HG03064 (cell line): ENCODE measurements around the gene ZNF430.
A peak's percentile ranks its signal among the peaks of the same experiment; 100 is the strongest.
"Not testable (repeated sequence)": the region's sequence is repeated elsewhere in the genome, so short reads cannot be mapped to it uniquely, and the experiment has no call there.

Experiments
- ATAC-seq: cut with Tn5 transposase; IDR thresholded peaks from one replicate; pipeline ENCODE4 v1.9.1; 2021; ENCODE audit warnings: low read depth; ENCODE audit not compliant: unreplicated experiment

The ZNF430 gene

GRCh38 chr19:21020298-21021227 lies at the start of gene ZNF430:
Gene ZNF430, plus strand, starts transcription at chr19:21020657. Its CDS starts 144 bp downstream, at chr19:21020801.
- peak; percentile 91 for ATAC-seq

- ATAC-seq = not testable (repeated sequence)
These were observed 27.7 kb upstream of the ZNF430 start for GRCh38 chr19:20992788-20993187.

- ATAC-seq = peak; percentile 81
These were observed 20.6 kb upstream of the ZNF430 start for GRCh38 chr19:20999731-21000352.

- not testable (repeated sequence) for ATAC-seq
These were observed 781 bp downstream of the ZNF430 start for GRCh38 chr19:21021238-21021637.

- no peak for ATAC-seq
These were observed 2.5 kb downstream of the ZNF430 start for GRCh38 chr19:21022996-21023395.

- ATAC-seq = no peak
These were observed 3.4 kb downstream of the ZNF430 start for GRCh38 chr19:21023901-21024300.

GRCh38 chr19:21028969-21029268 lies 8.5 kb downstream of the ZNF430 start:
- ATAC-seq = no peak

- no peak for ATAC-seq
These were observed 24.6 kb downstream of the ZNF430 start for GRCh38 chr19:21045028-21045427.

- no peak for ATAC-seq
These were observed 26.0 kb downstream of the ZNF430 start for GRCh38 chr19:21046489-21046888.

GRCh38 chr19:21047716-21048115 lies 27.3 kb downstream of the ZNF430 start:
- no peak for ATAC-seq

- no peak for ATAC-seq
These were observed 32.4 kb downstream of the ZNF430 start for GRCh38 chr19:21052902-21053301.

GRCh38 chr19:21065336-21065735 lies 44.9 kb downstream of the ZNF430 start:
- ATAC-seq = no peak

- peak; percentile 96 for ATAC-seq
These were observed 61.8 kb downstream of the ZNF430 start, which contains the start of gene ZNF714 for GRCh38 chr19:21082011-21082975. Gene ZNF714, plus strand, starts transcription at chr19:21082203. Its CDS starts 16,066 bp downstream, at chr19:21098269.

GRCh38 chr19:21084343-21084742 lies 63.9 kb downstream of the ZNF430 start:
- no peak for ATAC-seq

- ATAC-seq = no peak
These were observed 67.4 kb downstream of the ZNF430 start for GRCh38 chr19:21087871-21088270.

- ATAC-seq = no peak
These were observed 71.7 kb downstream of the ZNF430 start for GRCh38 chr19:21092109-21092508.

GRCh38 chr19:21094347-21095025 lies 74.0 kb downstream of the ZNF430 start:
- ATAC-seq = no peak

GRCh38 chr19:21098291-21098690 lies 77.8 kb downstream of the ZNF430 start:
- ATAC-seq = no peak

- ATAC-seq = no peak
These were observed 81.2 kb downstream of the ZNF430 start for GRCh38 chr19:21101521-21102242.
